ENCODE measurements around the gene MDFI.

- TF ChIP-seq POLR2A (IDR thresholded peaks at IDR 0.05) (no peak), CTCF (IDR thresholded peaks at IDR 0.05 in 4 of 5, conservative IDR thresholded peaks at IDR 0.05 in 1 of 5) (no peak)
Measured at GRCh38 chr6:41591122-41591521, 47.1 kb upstream of the MDFI start.
